Left cardiac atrium (tissue), 4 donors: Measurements from ENCODE around the gene GMPPA. TPM values are rescaled to one million over a fixed set of nuclear protein-coding genes. Genes with fewer than 3 reads are reported as not detected.

Source experiments
- ATAC-seq, 2 donors: fragments of 200-7000 bp; cut with Tn5 transposase; one replicate each; pipeline ENCODE4 v1.9.1; 2020; ENCODE audit warnings: mild to moderate bottlenecking in 2 of 2, moderate library complexity in 2 of 2
- DNase-seq: peaks from one replicate; pipeline ENCODE4 v3.0.0-alpha.2; 2020
- intact Hi-C, 2 donors: fragments of 100-400 bp; cut with DNase I; formaldehyde crosslinking; loops; one replicate each; pipeline versions ENCODE4 v1.14.1 to v1.15.1; 2022 to 2023
- long read RNA-seq: library from polyadenylated mRNA; unstranded; transcript quantifications from one replicate; pipeline ENCODE4 v2.0.0, GENCODE V29; 2021
- total RNA-seq, 2 donors: library from RNA; stranded (reverse); fragmentation: NEBNext Ultra II Directional; extraction: Animal tissue kit (Norgen Biotek cat#: 25700); gene quantifications; one replicate each; pipeline ENCODE4 v1.2.1, GENCODE V29; 2021
- donor health status: DM: no; HTN: yes; CAD: no.
- donor health status: DM: no; HTN: yes; CAD: no; lungs with severe emphysema.
- donor health status: DM: yes; HTN: yes; CAD: no.
- donor health status: Dilated cardiomyopathy.

The GMPPA gene
- 10 to 100 TPM; 29.0 to 30.0 TPM for total RNA-seq
- long read RNA-seq, partial matches to known transcripts: 3 of 12 reads
- long read RNA-seq, other reads (novel, unspliced or antisense): 4 of 12 reads

DNA sequence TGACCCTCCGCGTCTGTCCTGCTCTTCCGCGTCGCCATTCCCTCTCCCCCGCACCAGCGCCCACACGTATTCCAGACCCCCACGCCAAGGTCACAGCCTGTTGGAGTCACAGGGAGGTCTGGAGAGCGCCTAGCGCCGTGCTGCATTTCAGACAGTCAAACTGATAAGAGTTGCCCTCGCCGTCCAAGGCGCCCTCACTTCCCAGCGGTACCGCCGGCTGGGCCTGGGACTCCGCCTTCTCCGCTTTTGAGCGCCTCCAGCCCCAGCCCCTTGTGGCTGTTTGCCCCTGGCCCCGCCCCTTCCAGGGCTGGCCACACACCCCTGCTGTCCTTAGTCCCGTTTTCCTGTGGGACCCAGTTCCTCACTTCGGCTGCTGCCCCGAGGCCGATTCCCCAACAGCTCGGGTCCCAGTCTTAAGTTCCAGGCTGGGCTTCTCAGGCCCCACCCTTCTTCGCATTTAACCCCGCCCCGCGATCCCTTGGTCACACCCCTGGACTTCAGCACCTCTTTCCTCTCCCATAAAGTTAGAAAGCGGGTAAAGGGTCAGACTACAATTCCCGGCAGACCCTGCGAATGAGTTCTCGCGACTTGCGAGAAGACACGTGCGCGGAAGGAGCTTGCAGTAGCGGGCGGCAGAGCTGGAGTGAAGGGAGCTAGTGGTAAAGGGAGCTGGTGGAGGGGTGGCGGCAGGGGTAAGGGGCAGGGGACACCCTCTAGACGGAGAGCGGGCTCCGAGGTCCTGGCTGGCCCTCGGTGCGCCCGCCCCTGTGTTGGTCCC is at the start of gene GMPPA:
Gene GMPPA, plus strand, starts transcription at position 612 of the 778 bp plus-strand sequence. CDS start 1,085 bp downstream, outside the sequence.
- peak; percentile 96 for DNase-seq
- intact Hi-C loops: no loop called here
- ATAC-seq: peak; percentile 86 to 89

DNA sequence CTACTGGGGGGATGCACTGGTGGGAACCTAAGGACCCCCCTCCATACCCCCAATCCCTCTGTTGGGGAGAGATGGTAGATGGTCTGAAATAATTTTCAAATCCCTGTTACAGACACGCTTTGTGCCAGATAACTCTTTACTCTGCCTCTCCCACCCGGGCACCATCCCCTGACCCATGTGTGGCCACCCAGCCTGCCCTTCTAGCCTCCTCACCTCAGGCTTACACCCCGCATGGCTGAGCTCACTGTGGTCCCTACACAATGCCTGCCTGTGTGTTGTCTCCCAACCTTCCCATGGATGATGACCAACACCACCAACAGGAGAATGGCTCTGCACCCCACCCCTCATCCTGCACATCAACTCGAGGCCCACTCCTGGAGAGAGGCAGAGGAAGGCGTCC is 49.1 kb upstream of the GMPPA start:
- DNase-seq (no peak), ATAC-seq (no peak)
- intact Hi-C loops: no loop called here

GRCh38 chr2:219451661-219452360 is 46.9 kb upstream of the GMPPA start:
- DNase-seq: peak; percentile 82
- intact Hi-C loops: no loop called here
- peak; percentile 43 to 57 for ATAC-seq

DNA sequence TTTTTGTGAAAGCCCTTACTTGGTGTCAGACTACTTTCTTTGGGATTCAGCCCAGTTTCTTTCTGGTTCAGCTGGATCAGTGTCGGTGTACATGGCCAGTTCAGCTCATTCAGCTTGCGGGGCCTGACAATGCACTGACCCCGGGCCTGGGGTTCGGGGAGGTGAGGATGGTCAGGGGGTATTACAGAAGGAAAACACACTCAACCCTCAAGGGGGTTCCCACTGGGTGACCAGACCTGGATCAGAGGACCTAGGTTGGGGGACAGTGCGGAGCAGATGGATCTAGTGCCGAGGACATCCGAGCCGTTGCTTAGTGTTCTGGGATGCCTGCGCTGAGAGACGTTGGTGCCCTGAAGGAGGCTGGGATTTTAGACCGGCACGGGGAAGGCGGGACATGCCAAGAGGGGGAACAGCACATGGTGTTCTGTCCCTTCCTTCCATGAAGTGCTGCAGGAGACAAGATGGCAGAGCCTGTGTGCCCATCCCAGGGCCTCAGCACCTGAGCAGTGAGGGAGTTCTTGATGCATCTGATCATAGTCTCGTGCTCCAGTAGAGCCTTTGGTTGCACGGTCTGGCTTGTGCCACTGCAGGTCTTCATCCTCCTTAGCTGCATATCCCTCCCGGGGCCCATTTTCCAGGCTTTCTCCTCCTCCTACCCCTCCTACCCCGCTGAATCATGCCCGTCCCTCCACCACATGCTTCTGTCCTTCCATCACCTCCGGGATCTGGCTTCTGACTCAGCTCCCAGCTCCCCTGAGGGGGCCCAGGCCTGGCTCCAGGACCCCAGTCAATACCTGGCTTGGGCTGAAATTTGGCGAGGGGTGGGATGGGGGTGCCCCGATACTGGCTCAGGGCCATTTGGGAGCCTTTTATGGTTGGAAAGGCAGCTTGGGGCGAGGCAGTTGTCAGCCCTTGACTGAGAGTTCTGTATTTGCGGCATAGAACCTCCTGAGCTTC is 46.1 kb upstream of the GMPPA start:
- intact Hi-C loops: no loop called here
- DNase-seq (peak; percentile 71), ATAC-seq (peak; percentile 50 to 91)

DNA sequence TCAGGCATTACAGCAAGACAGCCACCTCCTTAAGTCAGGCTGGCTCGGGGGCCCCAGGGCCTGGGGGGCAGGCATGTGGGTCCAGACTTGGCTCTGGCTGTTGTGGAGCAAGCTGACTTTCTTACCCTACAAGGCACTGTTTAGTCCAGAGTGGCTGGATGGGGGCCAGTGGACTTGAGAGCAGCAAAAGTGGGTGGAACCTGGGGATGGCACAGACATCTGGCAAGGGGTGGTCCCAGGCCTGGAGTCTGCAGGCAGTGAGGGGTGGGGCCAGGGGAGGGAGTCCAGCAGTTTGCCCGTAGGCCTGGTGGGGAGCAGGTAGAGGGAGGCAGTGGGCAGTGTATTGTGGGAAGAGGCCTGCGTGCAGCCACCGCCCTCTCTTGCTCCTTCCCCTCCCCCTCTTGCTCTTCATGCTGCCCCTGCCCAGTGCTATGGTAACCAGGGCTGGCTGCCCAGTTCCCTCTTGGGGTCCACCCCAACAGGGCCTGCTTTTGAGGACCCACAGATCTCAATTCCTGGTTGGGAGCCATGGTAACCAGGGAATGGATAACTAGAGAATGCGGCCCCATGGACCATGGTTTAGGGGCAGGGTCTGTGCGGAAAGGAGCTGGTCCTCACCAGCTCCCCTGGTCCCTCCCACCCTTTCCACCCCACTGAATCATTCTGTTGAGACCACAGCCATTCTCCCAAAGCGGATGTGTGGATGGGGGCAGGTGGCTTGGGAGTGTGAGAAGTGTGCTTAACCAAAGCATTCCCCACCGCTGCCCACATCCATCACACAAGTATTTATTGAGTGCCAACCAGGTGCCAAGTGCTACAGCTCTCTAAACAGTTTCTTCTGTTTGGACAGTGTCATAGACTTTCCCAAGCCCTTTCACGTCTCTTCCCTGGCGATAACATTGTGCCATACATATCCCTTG is 44.8 kb upstream of the GMPPA start:
- DNase-seq: peak; percentile 87
- ATAC-seq: peak; percentile 70 to 71
- intact Hi-C loops: no loop called here

DNA sequence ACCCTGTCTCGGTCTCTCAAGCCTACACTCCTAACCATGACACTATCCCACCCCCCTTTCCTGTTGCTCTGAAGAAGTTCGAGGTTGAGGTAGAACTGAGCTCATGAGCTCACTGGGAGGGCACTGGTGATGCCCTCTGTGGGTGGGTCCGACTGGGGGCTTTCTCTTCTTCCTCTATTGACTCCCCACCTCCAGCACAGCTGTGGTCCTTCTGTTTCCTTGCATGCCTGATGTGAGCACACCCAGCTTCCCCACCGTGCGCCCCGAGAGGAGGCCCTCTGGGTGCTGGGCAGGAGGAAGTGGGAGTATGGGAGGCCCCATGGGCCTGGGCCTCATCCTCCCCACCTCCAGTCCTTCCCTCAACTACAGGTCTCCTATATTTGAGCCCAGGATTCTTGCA is 43.1 kb upstream of the GMPPA start:
- ATAC-seq: no peak
- no peak for DNase-seq
- intact Hi-C loops: no loop called here

GRCh38 chr2:219457784-219458369 is 40.8 kb upstream of the GMPPA start:
- DNase-seq (no peak), ATAC-seq (no peak)
- intact Hi-C loops: no loop called here

GRCh38 chr2:219458996-219459395 is 39.7 kb upstream of the GMPPA start:
- intact Hi-C loops: loop anchor here in 1 of 2 donors (1.0 kb wide), 1 partner anchor 71 kb away; no protein-coding TSS in a partner anchor
- ATAC-seq: no peak
- no peak for DNase-seq

GRCh38 chr2:219459460-219460311 is 39.0 kb upstream of the GMPPA start:
- peak; percentile 70 for DNase-seq

DNA sequence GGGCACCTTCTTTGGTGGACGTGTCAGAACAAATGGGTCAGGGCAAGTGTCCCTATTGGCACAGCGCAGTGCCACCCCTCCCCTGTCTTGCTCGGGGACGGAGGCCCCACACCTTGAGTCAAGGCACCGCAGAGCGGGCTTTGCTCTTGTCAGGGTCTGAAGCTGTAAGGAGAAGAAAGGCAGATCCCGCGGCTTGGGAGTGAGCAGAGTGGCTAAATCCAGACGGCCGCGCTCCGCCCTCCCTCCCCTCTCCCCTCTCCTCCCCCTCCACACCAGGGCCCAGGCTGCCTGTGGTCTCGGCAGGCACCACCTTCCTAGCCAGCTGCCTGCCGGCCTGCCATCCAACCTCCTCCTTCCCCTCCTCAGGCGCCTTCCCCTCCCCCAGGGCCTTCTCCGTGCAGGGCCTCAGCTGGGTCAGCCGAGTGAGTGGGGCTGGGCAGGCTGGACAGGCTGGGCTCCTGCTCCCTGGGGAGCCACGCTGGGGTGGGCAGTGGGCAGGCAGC is 38.2 kb upstream of the GMPPA start:
- ATAC-seq (peak; percentile 84 to 86), DNase-seq (peak; percentile 77)
- intact Hi-C loops: no loop called here

More at GRCh38 chr2:219459460-219460311, 39.0 kb upstream of the GMPPA start:
- intact Hi-C loops: loop anchor here in 1 of 2 donors (1.0 kb wide), 1 partner anchor 71 kb away; no protein-coding TSS in a partner anchor
- ATAC-seq: peak; percentile 62 to 70

DNA sequence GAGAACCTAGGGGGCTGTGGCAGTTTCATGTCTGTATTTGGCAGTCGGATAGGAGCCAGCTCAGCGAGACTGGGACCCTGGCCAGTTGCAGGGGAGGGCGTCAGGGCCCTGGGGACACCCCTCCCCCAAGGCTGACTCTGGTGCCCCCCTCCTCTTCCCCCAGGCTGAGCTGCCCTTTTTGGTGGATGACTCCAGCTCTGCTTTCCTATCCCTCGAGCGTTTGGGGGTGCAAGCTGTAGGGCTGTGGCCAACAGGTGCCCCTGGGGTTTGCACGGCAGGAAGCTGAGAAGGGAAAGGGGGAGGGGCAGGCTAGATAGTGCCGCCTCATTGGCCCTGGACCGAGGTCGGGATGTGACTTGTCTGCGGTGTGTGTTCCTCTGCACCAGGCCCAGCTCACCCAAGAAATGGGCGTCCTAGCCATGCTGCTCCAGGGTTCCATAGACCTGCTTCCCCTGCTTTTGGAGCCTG is 37.6 kb upstream of the GMPPA start:
- peak; percentile 50 to 64 for ATAC-seq
- intact Hi-C loops: no loop called here
- no peak for DNase-seq

DNA sequence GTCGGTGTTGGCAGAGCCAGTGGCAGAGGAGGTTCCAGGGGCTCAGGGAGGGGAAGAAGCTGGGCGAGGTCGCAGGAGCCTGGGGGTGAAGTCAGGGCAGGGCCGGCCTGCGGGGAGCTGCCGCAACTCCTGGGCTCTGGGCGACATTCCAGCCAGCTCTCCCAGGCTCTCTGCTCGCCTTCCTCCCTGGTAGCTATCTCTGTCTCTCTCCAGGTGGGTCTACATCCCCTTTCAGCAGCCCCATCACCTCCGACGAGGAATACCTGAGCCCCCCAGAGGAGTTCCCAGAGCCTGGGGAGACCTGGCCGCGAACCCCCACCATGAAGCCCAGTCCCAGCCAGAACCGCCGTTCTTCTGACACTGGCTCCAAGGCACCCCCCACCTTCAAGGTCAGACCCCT is 37.0 kb upstream of the GMPPA start:
- no peak for ATAC-seq
- intact Hi-C loops: no loop called here
- DNase-seq: no peak

- ATAC-seq (no peak), DNase-seq (no peak)
- intact Hi-C loops: no loop called here
Measured at GRCh38 chr2:219462349-219462748, 36.3 kb upstream of the GMPPA start.

DNA sequence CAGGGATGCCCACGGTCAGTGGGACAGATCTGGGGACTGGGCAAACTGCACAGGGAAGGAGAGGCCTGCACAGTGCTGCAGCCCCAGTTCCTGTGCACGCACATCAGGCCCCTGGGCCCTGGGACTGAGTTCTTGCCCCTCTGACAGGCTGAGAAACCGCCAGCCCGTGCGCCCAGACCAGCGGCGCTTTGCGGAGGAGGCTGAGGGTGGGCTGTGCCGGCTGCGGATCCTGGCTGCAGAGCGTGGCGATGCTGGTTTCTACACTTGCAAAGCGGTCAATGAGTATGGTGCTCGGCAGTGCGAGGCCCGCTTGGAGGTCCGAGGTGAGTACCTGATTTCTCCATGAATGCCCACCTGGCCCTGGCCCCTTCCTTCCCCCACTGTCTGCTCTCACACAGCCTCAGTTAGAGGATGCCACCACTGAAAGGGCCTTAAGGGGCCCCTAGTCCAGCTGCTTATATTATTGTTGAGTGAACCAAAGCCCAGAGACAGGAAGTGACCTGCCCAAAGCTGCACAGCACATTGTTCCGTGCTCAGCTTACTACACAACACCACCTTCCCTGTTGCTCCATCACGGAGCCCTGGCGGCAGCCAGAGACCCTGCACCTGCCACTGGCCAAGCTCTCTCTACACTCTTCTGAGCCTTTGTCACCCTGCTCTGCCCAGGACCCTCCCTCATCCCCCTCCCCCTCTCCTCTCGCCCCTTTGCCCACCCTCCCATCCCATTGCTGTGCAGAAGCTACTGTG is 34.2 kb upstream of the GMPPA start:
- ATAC-seq (no peak), DNase-seq (no peak)
- intact Hi-C loops: no loop called here

- intact Hi-C loops: no loop called here
- ATAC-seq: no peak
- no peak for DNase-seq
Measured at GRCh38 chr2:219465659-219466561, 32.8 kb upstream of the GMPPA start.
